Stimulated activated CD4-positive, alpha-beta T cell treated with anti-CD3 and anti-CD28 coated beads, Interleukin-15, amount 100 ng/mL, for 48 hours (primary cell): ENCODE data around the gene MYL5.
"Not testable (repeated sequence)": the region's sequence is repeated elsewhere in the genome, so short reads cannot be mapped to it uniquely, and the experiment has no call there.

Experiments
- DNase-seq, 2 donors: peaks; one replicate each; pipeline ENCODE4 v3.0.0-alpha.2; 2020; ENCODE audit warnings: low read depth in 2 of 2

The MYL5 gene

DNA sequence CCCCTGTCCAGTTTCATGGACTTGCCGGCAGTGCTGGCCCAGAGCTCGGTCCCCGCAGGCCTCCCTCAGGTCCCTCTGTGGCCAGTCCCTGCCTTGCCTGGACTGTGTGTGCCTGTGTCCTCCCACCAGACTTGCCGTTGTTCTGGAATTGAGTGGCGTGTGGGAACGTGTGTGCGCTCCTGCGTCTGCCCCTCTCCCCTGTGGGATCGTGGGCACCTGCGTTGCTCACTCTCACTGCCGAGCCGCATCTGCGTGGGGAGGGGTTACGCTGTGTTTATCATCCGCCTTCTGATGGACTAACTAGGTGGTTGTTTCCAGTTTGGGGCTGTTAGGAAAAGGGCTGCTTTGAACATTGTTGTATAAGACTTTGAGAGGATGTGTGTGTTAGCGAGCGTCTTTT lies 52.5 kb downstream of the MYL5 start:
- DNase-seq, result no peak

DNA sequence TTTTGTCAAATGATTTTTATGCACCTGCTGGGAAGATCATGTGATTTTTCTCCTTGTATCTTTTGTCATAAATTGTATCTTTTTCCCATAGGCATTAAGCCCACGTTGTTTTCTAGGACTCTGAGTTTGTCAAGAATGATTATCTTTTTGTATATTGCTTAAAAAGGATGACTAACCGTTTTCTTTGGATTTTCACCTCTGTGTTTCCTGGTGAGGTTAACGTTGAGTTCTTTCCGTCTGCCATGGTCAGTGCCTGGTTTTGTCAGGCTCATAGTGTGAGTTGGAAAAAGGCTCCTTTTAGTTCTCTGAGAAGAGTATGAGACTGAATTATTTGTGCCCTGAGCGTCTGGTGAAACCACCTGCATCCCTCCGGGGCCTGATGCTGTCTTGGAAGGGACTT lies 53.2 kb downstream of the MYL5 start:
- DNase-seq, result no peak

DNA sequence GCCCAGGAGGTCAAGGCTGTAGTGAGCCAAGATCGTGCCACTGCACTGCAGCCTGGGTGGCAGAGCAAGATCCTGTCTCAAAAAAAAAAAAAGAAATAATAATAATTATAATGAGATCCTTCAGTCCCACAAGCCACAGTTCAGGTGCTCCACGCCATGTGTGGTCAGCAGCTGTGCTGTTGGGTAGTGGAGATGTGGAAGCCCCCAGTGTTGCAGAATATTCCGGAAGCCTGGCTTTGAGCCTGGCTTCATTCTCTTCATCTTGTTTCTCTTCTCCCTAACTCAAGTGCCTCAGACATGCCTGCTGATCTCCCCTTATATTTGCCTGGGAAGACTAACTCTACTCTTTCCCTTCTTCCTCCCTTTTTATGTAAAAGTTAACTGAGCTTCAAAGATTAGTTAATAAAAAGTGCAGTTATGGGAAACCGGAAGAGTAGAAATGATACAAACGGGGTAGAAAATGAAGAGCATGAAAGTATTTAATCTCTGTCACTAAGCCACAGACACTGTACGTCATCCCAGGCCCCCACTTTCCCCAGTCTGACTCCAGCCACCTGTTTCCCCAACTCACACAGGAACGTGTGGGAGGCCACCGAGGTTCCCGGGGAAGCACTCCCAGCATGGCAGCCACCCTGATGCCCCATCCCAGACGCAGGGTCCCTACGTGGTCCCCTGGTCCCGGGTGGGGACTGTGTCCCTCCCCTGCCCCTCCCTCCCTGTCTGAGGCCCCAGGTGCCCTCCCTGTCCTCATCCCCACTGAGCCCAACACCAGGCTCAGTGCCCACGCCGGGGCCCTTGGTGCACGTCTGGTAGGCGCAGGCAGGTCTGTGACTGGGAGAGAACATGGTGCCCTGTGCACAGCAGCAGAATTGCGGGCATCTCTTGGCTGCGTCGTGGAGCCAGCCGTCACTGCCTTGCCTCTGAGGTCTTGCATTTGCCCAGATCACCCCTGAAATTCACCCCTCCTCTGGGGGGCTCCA lies 55.3 kb downstream of the MYL5 start:
- DNase-seq, result no peak

DNA sequence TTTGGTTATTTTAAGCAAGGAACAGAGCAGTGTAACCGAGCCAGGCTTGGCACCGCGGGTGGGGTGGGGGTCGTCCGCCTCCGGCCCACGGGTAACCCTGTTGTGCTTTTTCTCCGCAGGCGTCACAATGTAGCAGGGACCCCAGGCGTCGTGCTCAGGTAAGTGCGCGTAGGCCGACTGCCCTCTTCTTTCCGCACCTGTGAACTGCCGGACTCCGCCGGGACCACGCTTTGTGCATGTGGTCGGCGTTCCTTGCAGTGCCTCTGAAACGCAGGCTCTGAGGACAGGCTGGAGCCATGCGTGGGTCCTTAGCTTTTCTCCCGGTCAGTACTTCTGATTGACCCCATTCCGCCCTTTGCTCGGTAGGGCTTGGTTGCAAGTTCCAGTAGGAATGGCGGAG lies 56.2 kb downstream of the MYL5 start:
- no peak for DNase-seq

DNA sequence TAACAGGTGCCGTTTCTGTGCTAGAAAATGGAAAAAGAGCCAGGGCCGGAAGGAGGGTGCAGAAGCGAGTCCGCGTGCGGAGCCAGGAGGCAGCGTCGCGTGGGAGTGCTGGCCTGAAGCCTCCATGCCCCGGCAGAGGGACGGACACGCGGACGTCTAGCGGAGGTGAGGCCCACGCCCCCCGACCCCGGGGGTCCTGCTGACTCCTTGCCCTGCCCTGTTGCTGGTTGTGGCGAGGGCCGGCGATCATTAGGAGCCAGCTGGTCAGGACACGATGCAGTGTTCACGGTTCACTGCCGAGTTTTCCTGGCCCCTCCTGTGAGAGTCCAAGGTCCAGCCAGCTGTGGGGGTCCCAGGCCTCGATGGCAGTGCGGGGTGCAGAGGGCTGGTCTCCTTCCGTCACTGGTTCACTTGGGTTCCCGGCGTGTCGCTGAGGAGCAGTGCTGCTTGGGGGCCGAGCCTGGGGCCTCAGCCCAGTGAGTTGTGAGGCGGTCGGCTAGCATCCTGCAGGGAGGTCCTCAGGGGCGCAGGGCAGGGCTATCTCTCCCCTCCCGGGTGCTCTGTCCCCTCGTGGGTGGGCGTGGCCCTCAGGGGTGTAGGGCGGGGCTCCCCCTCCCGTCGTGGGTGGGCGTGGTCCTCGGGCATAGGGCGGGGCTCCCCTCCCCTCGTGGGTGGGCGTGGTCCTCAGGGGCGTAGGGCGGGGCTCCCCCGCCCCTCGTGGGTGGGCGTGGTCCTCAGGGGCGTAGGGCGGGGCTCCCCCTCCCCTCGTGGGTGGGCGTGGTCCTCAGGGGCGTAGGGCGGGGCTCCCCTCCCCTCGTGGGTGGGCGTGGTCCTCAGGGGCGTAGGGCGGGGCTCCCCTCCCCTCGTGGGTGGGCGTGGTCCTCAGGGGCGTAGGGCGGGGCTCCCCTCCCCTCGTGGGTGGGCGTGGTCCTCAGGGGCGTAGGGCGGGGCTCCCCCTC lies 56.9 kb downstream of the MYL5 start:
- not testable (repeated sequence) for DNase-seq
